ENCODE data around the gene CD99L2. TPM values are rescaled to one million over a fixed set of nuclear protein-coding genes. Genes with fewer than 3 reads are reported as not detected.

CD99L2 gene
- total RNA-seq, 4 donors from 2014 or later, result 12.3 to 22.4 (median 16.5) TPM

GRCh38 chrX:150775569-150776350 lies 122.7 kb downstream of the CD99L2 start:
- in situ Hi-C loops (cut with MboI; ENCODE audit: low pct_ligation_motif_present in 1 of 4, low pct_unique_long_range_greater_than_20kb in 1 of 4, low sequenced_read_pairs in 3 of 4) (loop anchor here (10.0 to 25.0 kb wide), 4 partner anchors 212 to 312 kb away; partner anchors contain the start of gene HMGB3 (in 1 of the 4)), intact Hi-C loops (cut with DNase I; ENCODE audit: low total_unique reads) (no loop called here)

GRCh38 chrX:150774798-150775568 lies 123.5 kb downstream of the CD99L2 start:
- no peak for TF ChIP-seq POLR2A (IDR thresholded peaks at IDR 0.05)
- TF ChIP-seq POLR2AphosphoS5 (IDR thresholded peaks at IDR 0.05), result no peak
- no peak for TF ChIP-seq EP300 (IDR thresholded peaks at IDR 0.05; ENCODE audit: low read depth)
- TF ChIP-seq CTCF (IDR thresholded peaks at IDR 0.05), result no peak
- Histone ChIP-seq H3K36me3 (no peaks in the 10 kb centered on the region), H3K9me3 (no peaks in the 10 kb centered on the region), H3K4me1 (no peaks in the 10 kb centered on the region), H3K27me3 (no peaks in the 10 kb centered on the region), H3K4me3 (no peak overlapping the region), H3K27ac (no peak overlapping the region)
- intact Hi-C loops (cut with DNase I; ENCODE audit: low total_unique reads) (no loop called here), in situ Hi-C loops (cut with MboI; ENCODE audit: low pct_ligation_motif_present in 1 of 4, low pct_unique_long_range_greater_than_20kb in 1 of 4, low sequenced_read_pairs in 3 of 4) (loop anchor here (10.0 to 25.0 kb wide), 4 partner anchors 212 to 312 kb away; partner anchors contain the start of gene HMGB3 (in 1 of the 4))
- WGBS, 2 donors (ENCODE audit: low coverage in 1 of 2), result 88 to 100% methylated on average over 1 to 14 of the region's 14 CpGs
- no peak for DNase-seq

More at GRCh38 chrX:150775569-150776350, 122.7 kb downstream of the CD99L2 start:
- TF ChIP-seq POLR2A (IDR thresholded peaks at IDR 0.05) (no peak), CTCF (IDR thresholded peaks at IDR 0.05) (no peak), EP300 (IDR thresholded peaks at IDR 0.05; ENCODE audit: low read depth) (no peak), POLR2AphosphoS5 (IDR thresholded peaks at IDR 0.05) (no peak)
- Histone ChIP-seq H3K4me3 (no peak overlapping the region), H3K36me3 (no peaks in the 10 kb centered on the region), H3K27ac (no peak overlapping the region), H3K27me3 (no peaks in the 10 kb centered on the region), H3K4me1 (no peaks in the 10 kb centered on the region), H3K9me3 (no peaks in the 10 kb centered on the region)
- WGBS, 2 donors (ENCODE audit: low coverage in 1 of 2), result 87% methylated on average over 18 of the region's 18 CpGs; no CpG with 5 or more reads in 1 of the 2 donors
- no peak for DNase-seq

GRCh38 chrX:150773634-150774033 lies 124.8 kb downstream of the CD99L2 start:
- intact Hi-C loops (cut with DNase I; ENCODE audit: low total_unique reads), result no loop called here
- Histone ChIP-seq H3K4me1 (no peaks in the 10 kb centered on the region), H3K27me3 (no peaks in the 10 kb centered on the region), H3K36me3 (no peaks in the 10 kb centered on the region), H3K27ac (no peak overlapping the region), H3K4me3 (no peak overlapping the region), H3K9me3 (no peaks in the 10 kb centered on the region)
- TF ChIP-seq EP300 (IDR thresholded peaks at IDR 0.05; ENCODE audit: low read depth) (no peak), CTCF (IDR thresholded peaks at IDR 0.05) (no peak), POLR2A (IDR thresholded peaks at IDR 0.05) (no peak), POLR2AphosphoS5 (IDR thresholded peaks at IDR 0.05) (no peak)
- WGBS, 2 donors (ENCODE audit: low coverage in 1 of 2), result 66% methylated on average over 4 of the region's 4 CpGs; no CpG with 5 or more reads in 1 of the 2 donors
- DNase-seq, result no peak
- in situ Hi-C loops (cut with MboI; ENCODE audit: low pct_ligation_motif_present in 1 of 4, low pct_unique_long_range_greater_than_20kb in 1 of 4, low sequenced_read_pairs in 3 of 4), result loop anchor here (10.0 kb wide), 2 partner anchors 221 to 311 kb away; no protein-coding TSS in a partner anchor

GRCh38 chrX:150773117-150773516 lies 125.4 kb downstream of the CD99L2 start:
- Histone ChIP-seq H3K36me3 (no peaks in the 10 kb centered on the region), H3K27me3 (no peaks in the 10 kb centered on the region), H3K4me3 (no peak overlapping the region), H3K4me1 (no peaks in the 10 kb centered on the region), H3K27ac (no peak overlapping the region), H3K9me3 (no peaks in the 10 kb centered on the region)
- TF ChIP-seq CTCF (IDR thresholded peaks at IDR 0.05), result no peak
- TF ChIP-seq POLR2A (IDR thresholded peaks at IDR 0.05), result no peak
- TF ChIP-seq EP300 (IDR thresholded peaks at IDR 0.05; ENCODE audit: low read depth), result no peak
- TF ChIP-seq POLR2AphosphoS5 (IDR thresholded peaks at IDR 0.05), result no peak
- intact Hi-C loops (cut with DNase I; ENCODE audit: low total_unique reads), result no loop called here
- DNase-seq, result no peak
- in situ Hi-C loops (cut with MboI; ENCODE audit: low pct_ligation_motif_present in 1 of 4, low pct_unique_long_range_greater_than_20kb in 1 of 4, low sequenced_read_pairs in 3 of 4), result loop anchor here (10.0 kb wide), 2 partner anchors 222 to 312 kb away; no protein-coding TSS in a partner anchor
- 88% methylated on average over 8 of the region's 8 CpGs; no CpG with 5 or more reads in 1 of the 2 donors for WGBS, 2 donors (ENCODE audit: low coverage in 1 of 2)
